Upper lobe of right lung (tissue), 1 donor: Measurements from ENCODE around the gene PLXNA2. TPM values are rescaled to one million over a fixed set of nuclear protein-coding genes. Genes with fewer than 3 reads are reported as not detected.
A peak's percentile ranks its signal among the peaks of the same experiment; 100 is the strongest.

Experiments
- ATAC-seq: fragments of 200-7000 bp; cut with Tn5 transposase; one replicate; pipeline ENCODE4 v1.9.1; 2020; ENCODE audit warnings: mild to moderate bottlenecking, moderate library complexity
- DNase-seq: peaks from one replicate; pipeline ENCODE4 v3.0.0-alpha.2; 2020
- H3K27ac ChIP-seq: fragments of 200-600 bp; one replicate; pipeline ENCODE4 v1.8.0; 2022
- H3K27me3 ChIP-seq: fragments of 200-600 bp; one replicate; pipeline ENCODE4 v1.8.0; 2022; ENCODE audit warnings: mild to moderate bottlenecking
- H3K36me3 ChIP-seq: fragments of 200-600 bp; one replicate; pipeline ENCODE4 v1.8.0; 2022
- H3K4me1 ChIP-seq: fragments of 200-600 bp; one replicate; pipeline ENCODE4 v1.8.0; 2022
- H3K4me3 ChIP-seq: fragments of 200-600 bp; one replicate; pipeline ENCODE4 v1.8.0; 2022; ENCODE audit warnings: mild to moderate bottlenecking
- H3K9me3 ChIP-seq: fragments of 200-600 bp; one replicate; pipeline ENCODE4 v1.8.0; 2022
- CTCF ChIP-seq: fragments of 200-600 bp; IDR thresholded peaks from one replicate; pipeline ENCODE4 v1.8.0; 2022; ENCODE audit warnings: antibody characterized with exemption
- intact Hi-C: fragments of 100-400 bp; cut with DNase I; formaldehyde crosslinking; loops from one replicate; pipeline ENCODE4 v1.11.0; 2022
- total RNA-seq: library from RNA; stranded (reverse); fragmentation: NEBNext Ultra II Directional; extraction: Animal tissue kit (Norgen Biotek cat#: 25700); gene quantifications from one replicate; pipeline ENCODE4 v1.2.1, GENCODE V29; 2021
- donor health status: DM: no; HTN: yes; CAD: no; lungs with severe emphysema.

PLXNA2 gene
- total RNA-seq, 1 donor from 2014 or later, result 98.5 TPM

- H3K9me3 ChIP-seq, result no peaks in the 10 kb centered on the region
- TF ChIP-seq CTCF, result no peak
- peaks cover 36% of the 10 kb centered on the region for H3K36me3 ChIP-seq
- H3K27ac ChIP-seq, result peak overlapping the region; percentile 77
- H3K4me3 ChIP-seq, result no peak overlapping the region
- intact Hi-C loops, result no loop called here
- DNase-seq (no peak), ATAC-seq (no peak)
- H3K27me3 ChIP-seq, result no peaks in the 10 kb centered on the region
- H3K4me1 ChIP-seq, result peaks cover 82% of the 10 kb centered on the region
Observed at GRCh38 chr1:208208132-208208487, 36.1 kb downstream of the PLXNA2 start.

GRCh38 chr1:208207388-208208131 is 36.6 kb downstream of the PLXNA2 start:
- H3K4me3 ChIP-seq, result no peak overlapping the region
- H3K4me1 ChIP-seq, result peaks cover 82% of the 10 kb centered on the region
- no peaks in the 10 kb centered on the region for H3K27me3 ChIP-seq
- intact Hi-C loops, result no loop called here
- peak; percentile 87 for ATAC-seq
- no peaks in the 10 kb centered on the region for H3K9me3 ChIP-seq
- H3K27ac ChIP-seq, result peak overlapping the region; percentile 77
- no peak for TF ChIP-seq CTCF
- DNase-seq, result peak; percentile 85
- peaks cover 36% of the 10 kb centered on the region for H3K36me3 ChIP-seq

GRCh38 chr1:208206092-208206698 is 38.0 kb downstream of the PLXNA2 start:
- peaks cover 36% of the 10 kb centered on the region for H3K36me3 ChIP-seq
- no peak for DNase-seq
- H3K27me3 ChIP-seq, result no peaks in the 10 kb centered on the region
- H3K27ac ChIP-seq, result peak overlapping the region; percentile 77
- no peaks in the 10 kb centered on the region for H3K9me3 ChIP-seq
- no peak for TF ChIP-seq CTCF
- intact Hi-C loops, result no loop called here
- peaks cover 81% of the 10 kb centered on the region for H3K4me1 ChIP-seq
- ATAC-seq, result no peak
- H3K4me3 ChIP-seq, result no peak overlapping the region

- DNase-seq (no peak), ATAC-seq (no peak)
- intact Hi-C loops, result no loop called here
- Histone ChIP-seq H3K4me1 (peaks cover 85% of the 10 kb centered on the region), H3K4me3 (no peak overlapping the region), H3K9me3 (no peaks in the 10 kb centered on the region), H3K27me3 (no peaks in the 10 kb centered on the region), H3K27ac (peak overlapping the region; percentile 61), H3K36me3 (peaks cover 29% of the 10 kb centered on the region)
- TF ChIP-seq CTCF, result no peak
Observed at GRCh38 chr1:208205216-208206013, 38.8 kb downstream of the PLXNA2 start.

- H3K36me3 ChIP-seq, result peaks cover 25% of the 10 kb centered on the region
- TF ChIP-seq CTCF, result no peak
- no peak overlapping the region for H3K4me3 ChIP-seq
- no peaks in the 10 kb centered on the region for H3K27me3 ChIP-seq
- no peak for ATAC-seq
- H3K27ac ChIP-seq, result peak overlapping the region; percentile 61
- intact Hi-C loops, result no loop called here
- no peaks in the 10 kb centered on the region for H3K9me3 ChIP-seq
- peaks cover 85% of the 10 kb centered on the region for H3K4me1 ChIP-seq
- DNase-seq, result no peak
Observed at GRCh38 chr1:208204779-208205178, 39.4 kb downstream of the PLXNA2 start.
